AG08396 (cell line): ENCODE data around the gene THOC5.

Experiments used
- DNase-seq: peaks from one replicate; pipeline ENCODE4 v3.0.0; 2012; ENCODE audit warnings: low spot score, mixed read lengths

The THOC5 gene

GRCh38 chr22:29473001-29473400 lies 80.6 kb downstream of the THOC5 start:
- DNase-seq = no peak

DNA sequence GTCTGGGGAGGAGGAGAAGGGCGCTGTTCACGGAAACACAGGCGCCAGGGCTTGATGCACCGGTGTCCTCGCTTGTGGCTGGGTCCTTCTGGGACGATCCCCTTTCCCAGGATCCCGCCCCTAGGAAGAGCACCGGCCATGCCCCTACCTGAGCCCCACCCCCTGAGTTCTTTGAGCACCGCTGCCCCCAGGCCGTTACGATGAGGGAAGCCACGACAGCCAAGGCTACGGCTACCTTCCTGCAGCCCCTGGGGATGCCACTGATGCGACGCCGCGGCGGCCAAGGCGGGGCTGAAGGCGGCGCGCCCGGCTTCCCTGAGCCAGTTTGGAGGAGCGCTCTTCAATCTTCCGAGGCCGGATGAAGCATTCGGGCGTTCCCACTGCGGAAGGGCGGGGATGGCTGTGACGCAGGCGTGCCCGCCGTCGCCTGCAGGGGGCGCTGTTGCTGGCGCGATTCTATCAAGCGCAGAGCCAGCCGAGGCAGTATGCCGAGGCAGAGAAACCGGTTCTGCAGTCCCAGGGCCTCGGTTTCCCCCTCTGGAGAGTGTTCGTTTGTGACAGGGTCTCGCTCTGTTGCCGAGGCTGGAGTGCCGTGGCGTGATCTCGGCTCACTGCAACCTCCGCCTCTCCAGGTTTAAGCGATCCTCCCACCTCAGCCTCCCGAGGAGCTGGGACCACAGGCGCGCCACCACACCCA lies 83.2 kb downstream of the THOC5 start:
- DNase-seq = peak; percentile 86

DNA sequence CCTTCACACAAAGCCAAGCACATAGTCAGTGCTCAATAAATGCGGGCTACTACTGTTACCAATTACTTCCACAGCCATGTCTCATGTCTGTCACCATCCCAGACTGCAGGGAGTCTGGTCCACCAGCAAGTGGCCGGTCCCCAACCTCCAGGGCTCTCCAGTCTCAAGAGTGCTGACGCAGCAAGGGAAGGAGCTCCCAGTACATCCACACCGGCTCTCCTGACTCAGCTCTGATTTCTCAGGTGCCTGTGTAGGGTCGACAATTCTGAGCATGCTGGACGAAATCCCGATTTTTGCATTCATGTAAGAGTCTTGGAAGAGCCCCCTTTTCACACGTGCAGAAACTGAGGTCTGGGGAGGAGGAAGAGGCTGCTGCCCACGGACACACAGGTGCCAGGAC lies 83.8 kb downstream of the THOC5 start:
- DNase-seq = no peak

GRCh38 chr22:29464581-29464980 lies 89.0 kb downstream of the THOC5 start:
- no peak for DNase-seq

DNA sequence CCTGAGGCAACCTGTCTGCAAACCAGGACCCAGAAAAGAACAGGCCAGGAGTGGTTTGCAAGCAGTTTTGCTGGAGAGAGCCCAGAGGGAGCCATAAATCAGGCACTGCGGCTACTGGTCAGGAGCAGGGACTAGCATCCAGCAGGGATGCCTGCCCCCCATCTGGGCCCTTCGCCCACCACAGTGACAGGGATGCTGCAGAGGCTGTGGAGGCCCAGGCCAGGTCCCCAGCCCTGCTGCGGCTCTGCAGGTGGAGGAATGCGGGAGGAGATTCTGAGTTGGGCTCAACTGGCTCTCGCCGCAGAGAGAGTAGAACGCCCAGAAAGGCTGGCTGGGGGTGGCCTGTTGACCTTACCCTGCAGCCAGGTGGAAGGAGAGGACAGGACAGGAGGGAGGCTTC lies 89.9 kb downstream of the THOC5 start:
- no peak for DNase-seq

DNA sequence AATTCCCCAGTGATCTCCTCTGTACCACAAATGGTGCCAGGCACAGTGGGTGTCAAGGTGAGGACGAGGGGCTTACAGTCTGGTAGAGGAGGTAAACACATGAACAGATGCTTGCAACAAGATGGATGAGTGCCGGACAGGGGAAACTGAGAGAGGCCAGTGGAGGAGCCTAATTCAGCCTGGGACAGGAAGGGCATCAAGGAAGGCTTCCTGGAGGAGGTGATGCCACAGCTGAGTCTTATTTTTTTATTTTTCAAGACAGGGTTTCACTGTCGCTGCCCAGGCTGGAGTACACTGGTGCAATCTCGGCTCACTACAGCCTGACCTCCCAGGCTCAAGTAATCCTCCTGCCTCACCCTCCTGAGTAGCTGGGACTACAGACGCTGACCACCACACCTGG lies 92.3 kb downstream of the THOC5 start:
- no peak for DNase-seq

- no peak for DNase-seq
Measured at GRCh38 chr22:29459773-29460172, 93.8 kb downstream of the THOC5 start.

DNA sequence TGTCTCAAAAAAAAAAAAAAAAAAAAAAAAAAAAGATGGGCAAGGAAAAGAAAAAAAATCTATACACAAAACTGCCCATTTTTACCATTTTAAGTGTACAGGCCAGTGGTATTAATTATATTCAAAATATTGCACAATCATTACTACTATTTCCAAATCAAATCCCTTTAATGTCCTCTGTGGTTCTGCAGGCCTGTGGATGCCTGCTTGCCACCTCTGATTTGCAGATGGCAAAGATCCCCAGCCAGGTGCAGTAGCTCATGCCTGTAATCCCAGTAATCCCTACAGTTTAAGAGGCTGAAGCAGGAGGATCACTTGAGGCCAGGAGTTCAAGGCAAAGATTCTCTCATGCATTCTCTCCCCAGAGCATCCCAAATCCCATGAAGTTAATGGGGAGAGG lies 95.0 kb downstream of the THOC5 start:
- no peak for DNase-seq

GRCh38 chr22:29457730-29458129 lies 95.8 kb downstream of the THOC5 start:
- peak; percentile 74 for DNase-seq

DNA sequence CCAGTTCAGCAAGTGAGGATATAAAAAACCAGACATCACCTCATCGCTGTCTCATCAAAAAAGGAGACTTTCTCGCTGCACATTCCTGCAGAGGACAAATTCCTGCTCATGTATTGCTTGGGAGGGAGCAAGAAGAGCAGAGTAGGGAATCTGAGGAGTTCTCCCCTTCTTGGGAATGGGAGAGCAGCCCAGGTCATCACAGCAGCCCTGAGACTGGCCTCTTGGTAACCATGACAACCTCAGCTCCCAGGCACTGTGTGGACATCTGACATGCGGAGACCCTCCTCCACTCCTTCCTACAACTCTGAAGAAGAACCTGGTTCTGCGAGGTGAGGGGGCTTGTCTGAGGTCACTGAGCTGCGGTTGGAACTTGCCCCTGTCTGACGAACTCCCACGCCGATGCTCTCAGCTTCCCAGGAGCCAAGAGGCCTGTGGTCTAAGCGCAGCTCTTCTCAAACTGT lies 97.3 kb downstream of the THOC5 start:
- no peak for DNase-seq
